ENCODE data around the gene PAAF1.

DNA sequence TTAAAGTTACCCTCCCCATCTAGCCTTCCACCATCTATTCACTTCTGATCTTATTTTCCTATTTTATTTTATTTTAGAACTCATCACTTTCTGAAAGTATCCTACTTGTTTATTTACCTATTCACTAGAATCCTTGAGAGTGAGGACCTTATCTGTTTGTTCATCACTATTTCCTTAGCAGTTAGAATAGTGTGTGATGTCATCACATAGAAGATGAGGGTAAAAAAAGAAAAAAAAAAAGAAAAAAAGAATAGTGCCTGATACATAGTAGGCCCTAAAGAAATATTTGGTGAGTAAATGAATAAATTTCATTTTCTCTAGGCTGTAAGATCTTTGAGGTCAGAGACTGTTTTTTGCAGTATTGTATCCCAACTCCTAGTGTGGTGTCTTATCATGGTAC lies 36.7 kb downstream of the PAAF1 start:
- TF ChIP-seq, protein P1, sequence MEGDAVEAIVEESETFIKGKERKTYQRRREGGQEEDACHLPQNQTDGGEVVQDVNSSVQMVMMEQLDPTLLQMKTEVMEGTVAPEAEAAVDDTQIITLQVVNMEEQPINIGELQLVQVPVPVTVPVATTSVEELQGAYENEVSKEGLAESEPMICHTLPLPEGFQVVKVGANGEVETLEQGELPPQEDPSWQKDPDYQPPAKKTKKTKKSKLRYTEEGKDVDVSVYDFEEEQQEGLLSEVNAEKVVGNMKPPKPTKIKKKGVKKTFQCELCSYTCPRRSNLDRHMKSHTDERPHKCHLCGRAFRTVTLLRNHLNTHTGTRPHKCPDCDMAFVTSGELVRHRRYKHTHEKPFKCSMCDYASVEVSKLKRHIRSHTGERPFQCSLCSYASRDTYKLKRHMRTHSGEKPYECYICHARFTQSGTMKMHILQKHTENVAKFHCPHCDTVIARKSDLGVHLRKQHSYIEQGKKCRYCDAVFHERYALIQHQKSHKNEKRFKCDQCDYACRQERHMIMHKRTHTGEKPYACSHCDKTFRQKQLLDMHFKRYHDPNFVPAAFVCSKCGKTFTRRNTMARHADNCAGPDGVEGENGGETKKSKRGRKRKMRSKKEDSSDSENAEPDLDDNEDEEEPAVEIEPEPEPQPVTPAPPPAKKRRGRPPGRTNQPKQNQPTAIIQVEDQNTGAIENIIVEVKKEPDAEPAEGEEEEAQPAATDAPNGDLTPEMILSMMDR (IDR thresholded peaks at IDR 0.05) = no peak
- TF ChIP-seq POLR2A (IDR thresholded peaks at IDR 0.05) = no peak

Measured in testis (tissue), 2 donors.